ENCODE measurements around the gene EMD.

Gene EMD

GRCh38 chrX:154355094-154355775 is 23.9 kb upstream of the EMD start:
- in situ Hi-C loops (cut with MboI; ENCODE audit: low sequenced_read_pairs), result no loop called here

- in situ Hi-C loops (cut with MboI; ENCODE audit: low sequenced_read_pairs), result no loop called here
Observed at GRCh38 chrX:154355776-154356140, 23.3 kb upstream of the EMD start.

DNA sequence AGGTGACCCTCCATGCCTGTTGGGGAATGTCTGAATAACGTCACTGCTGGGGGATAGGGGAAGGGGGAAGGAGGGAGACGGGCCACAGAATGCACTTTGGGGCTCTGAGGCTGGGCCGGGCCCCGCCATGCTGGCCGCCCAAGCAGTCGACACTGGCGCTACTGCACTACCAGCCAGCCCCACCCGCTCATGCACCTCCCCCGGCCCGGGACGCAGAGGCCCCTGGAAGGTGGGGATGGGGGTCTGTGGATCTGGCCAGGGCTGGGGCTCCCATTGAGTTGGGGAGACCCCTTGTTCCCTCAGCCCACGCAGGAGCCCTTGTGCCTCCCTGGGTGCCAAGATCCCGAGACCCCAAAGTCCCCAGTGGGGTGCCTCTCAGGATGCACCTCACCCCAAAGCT is 22.5 kb upstream of the EMD start:
- in situ Hi-C loops (cut with MboI; ENCODE audit: low sequenced_read_pairs), result no loop called here

- in situ Hi-C loops (cut with MboI; ENCODE audit: low sequenced_read_pairs), result no loop called here
Observed at GRCh38 chrX:154357205-154357604, 21.9 kb upstream of the EMD start.

- in situ Hi-C loops (cut with MboI; ENCODE audit: low sequenced_read_pairs), result no loop called here
Observed at GRCh38 chrX:154358011-154358410, 21.1 kb upstream of the EMD start.

- in situ Hi-C loops (cut with MboI; ENCODE audit: low sequenced_read_pairs), result no loop called here
Observed at GRCh38 chrX:154358829-154359228, 20.3 kb upstream of the EMD start.

DNA sequence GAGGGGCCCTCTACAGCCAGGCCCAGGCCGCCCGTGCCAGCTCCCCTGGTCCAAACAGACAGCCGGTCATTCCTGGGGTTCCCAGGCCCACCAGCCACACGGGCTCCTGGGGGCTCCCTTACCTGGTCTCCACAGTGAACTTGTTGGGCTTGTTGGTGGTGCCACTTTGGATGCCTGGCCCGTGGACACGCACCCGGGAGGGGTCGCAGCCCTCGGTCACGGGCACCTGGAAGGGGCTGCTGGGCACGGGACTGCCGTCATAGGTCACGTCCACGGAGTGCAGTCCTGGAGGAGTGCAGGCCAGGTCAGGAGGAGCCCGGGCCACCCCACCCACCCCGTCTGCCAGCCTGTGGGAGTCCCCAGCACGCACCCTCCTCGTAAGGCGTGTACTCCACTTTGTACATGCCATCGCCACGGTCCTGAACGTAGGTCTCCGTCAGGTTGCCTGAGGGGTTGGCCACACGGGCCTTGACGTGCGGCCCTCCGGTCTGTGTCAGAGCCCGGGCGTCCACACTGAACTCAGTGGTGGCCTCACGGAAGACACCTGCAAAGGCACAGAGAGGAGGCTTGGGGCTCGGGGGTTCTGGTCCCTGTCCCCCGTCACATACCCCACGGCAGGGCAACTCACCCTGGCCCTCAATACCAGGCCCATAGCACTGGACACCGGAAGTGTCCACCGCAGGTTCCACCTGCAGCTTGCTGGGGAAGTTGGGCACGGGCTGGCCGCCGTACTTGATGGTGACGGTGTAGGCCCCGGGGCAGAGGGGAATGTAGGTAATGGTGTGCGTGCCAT is 19.5 kb upstream of the EMD start:
- in situ Hi-C loops (cut with MboI; ENCODE audit: low sequenced_read_pairs), result no loop called here

DNA sequence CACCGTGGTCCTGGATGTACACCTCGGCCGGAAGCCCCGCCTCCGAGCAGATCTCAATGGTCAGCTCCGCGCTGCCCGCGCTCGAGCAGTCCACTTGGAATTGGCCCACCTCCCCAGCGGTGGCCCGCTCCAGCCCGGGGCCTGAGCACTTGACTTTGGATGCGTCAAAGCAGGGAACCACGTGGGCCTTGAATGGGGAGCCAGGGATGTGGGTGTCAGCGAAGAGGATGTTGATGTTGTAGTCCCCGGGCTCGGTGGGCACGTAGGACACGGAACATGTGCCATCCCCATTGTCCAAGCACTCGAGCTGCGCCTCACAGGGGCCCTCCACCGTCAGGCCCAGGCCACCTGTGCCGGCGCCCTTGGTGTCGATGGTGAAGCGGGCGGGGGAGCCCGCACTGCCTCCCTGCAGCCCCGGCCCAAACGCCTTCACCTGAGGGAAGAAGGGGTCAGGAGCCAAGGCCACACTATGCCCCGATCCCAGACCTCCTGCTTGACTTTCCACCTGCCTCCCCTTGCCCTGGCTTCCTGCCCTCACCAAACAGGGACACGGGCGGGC is 18.9 kb upstream of the EMD start:
- in situ Hi-C loops (cut with MboI; ENCODE audit: low sequenced_read_pairs), result no loop called here

GRCh38 chrX:154362085-154362742 is 16.9 kb upstream of the EMD start:
- in situ Hi-C loops (cut with MboI; ENCODE audit: low sequenced_read_pairs), result no loop called here

GRCh38 chrX:154363706-154364439 is 15.2 kb upstream of the EMD start:
- in situ Hi-C loops (cut with MboI; ENCODE audit: low sequenced_read_pairs), result no loop called here

DNA sequence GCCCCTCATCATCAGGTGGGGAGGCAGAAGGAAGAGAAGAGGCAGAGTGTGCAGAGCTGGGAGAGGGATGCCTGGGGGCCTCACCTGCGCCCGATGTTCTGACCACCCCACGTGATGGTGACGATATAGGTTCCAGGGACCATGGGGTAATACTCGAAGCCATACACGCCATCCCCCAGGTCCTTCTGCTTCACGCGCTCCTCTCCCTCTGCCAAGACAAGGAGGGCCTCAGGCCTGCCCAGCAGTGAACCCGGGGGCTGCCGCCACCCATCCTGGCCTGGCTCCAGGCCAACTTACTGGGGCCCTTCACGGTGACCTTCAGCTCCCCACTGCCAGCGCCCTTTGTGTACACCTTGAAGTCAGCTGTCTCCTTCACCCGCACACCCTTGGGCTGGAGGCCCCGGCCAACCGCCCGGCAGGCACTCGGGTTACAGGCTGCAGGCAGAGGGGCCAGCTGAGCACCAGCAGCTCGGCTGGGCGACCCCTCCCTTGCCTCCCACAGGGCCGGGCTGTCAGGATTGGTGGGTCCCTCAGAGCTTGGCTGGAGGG is 14.0 kb upstream of the EMD start:
- in situ Hi-C loops (cut with MboI; ENCODE audit: low sequenced_read_pairs), result no loop called here

DNA sequence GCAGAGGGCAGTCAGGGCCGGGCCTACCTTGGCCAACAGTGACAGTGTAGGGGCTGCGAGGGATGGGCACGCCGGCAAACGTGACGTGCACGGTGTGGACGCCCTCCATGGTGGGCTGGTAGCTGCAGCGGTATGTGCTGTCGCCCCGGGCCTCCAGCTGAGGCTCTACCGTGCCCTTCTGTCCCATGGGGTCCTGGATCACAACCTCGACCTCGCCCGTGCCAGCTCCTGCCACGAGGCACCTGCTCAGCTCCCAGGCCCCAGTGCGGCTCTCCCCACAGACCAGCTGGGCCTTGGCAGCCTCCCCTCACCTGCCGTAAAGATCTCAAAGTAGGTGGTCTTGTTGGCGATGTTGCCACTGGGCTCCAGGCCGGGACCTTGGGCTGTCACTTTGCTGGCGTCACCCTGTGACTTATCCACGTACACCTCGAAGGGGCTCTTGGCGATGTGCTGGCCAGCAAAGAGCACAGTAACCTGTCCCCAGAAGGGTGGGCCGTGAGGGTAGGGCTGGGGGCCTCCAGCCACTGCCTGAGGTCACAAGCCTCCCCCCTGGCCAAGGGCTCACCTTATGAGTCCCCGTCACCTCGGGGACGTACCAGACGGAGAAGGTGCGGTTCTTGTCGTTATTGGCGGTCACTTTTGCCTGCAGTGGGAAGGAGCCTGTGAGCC is 13.0 kb upstream of the EMD start:
- in situ Hi-C loops (cut with MboI; ENCODE audit: low sequenced_read_pairs), result no loop called here

- in situ Hi-C loops (cut with MboI; ENCODE audit: low sequenced_read_pairs), result no loop called here
Observed at GRCh38 chrX:154366666-154367055, 12.4 kb upstream of the EMD start.

DNA sequence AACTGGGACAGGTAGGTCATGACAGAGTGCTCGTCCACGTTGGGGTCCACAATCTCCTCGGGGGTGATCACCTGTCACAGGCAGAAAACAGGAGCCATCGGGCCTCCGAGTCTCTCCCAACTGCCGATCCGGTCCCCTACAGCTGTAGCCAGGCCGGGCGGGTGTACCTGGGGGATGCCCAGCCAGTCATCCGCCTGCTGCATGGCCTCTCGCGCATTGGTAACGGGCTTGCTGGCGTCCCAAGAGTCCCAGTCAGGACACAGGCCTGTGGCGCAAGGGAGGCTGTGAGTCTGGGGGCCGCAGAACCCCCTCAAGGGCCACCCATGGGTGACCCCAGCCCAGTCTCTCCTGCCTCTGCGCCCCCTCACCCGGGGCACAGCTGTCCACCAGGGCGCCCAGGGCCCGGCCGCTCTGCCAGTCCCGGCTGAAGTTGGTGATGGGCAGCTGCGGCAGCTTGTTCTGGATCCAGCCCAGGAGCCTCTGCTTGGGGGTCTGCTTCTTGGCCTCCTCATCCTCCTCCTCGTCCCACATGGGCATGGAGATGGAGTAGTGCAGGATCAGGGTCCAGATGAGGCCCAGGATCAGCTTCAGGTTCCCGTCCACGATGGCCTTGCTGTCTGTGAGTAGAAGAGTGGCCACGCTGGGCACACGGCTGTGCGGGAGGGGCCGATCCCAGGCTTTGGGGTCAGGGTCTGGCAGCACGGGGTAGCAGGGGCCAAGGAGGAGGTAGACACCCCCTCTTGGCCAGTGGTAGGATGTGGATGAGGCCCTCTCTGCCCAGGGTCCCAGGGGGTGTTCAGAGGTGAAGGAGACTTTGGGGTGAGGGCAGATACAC is 11.4 kb upstream of the EMD start:
- in situ Hi-C loops (cut with MboI; ENCODE audit: low sequenced_read_pairs), result no loop called here

DNA sequence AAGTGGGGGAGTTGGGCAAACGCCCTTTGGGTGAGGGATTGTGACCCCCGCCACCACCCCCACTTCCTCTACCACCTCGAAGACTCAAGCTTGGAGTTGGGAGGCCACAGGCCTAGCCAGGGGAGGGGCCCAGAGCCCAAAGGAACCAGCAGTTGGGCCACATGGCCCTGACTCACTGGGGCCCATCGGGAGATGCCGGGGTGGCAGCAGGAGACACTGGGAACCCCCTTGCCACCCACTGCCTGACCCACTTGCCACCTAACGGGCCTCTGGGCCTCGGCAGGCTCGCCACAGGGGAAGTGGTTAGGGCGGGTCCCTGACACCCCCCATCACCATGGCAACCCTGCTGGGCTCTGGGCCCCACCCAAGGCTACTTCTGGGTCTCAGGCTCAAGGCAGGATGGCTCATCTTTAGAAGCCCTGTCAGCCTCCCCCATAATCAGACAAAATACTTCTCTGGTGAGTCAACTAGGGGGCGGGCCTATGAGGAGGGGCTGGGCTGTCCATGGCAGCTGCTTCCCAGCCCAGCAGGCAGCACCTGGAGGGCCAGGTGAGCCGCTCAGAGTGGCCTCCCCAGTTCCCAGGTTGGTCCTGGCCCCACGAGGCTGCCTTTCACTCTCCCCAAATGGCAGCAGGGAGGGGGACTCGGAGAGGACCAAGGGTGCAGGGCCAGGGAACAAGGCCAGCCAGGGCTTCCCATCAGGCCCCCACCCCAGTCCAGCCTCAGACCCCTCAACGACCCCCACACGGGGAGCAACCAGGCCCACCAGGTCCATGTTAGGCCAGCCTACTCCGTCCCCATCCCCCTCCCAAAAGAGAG is 10.3 kb upstream of the EMD start:
- in situ Hi-C loops (cut with MboI; ENCODE audit: low sequenced_read_pairs), result no loop called here

DNA sequence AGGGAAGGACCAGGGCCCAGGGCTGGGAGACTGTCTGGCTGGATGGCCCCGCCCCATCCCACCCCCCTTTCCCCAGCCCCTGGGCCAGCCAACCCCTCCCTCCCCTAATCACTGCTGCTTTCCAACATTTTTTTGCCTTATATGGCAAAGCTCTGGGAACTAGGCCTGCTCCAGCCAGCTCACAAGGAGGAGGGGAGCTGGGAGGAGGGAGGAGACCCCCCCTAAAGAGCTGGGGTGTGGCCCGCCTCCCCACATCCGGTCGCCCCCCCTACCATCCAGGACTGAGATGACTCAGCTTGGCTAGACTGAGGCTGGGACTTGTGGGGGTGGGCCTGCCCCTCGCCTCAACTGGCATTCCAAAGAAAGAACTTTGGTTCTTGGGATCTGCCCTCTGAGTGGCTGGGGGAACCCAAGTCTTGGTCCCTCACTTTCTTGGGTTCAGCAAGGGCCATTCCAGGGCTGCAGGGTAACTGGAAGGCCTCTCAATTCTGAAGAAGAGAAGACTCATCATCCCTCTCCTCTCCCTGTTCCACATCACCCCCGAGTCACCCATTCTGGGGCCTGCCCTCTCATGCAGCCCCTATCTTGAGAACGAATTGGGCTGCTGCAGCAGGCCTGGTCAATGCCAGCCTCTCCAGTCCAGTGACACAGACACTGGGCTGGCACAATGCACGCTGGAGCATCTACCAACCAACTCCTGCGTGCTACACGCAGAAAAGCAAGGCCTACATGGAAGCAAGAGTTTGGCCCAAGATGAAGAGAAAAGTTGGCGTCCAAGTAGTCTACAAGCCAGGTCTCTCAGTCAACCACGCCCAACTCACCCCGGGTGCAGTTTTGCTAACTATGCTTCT is 9.4 kb upstream of the EMD start:
- in situ Hi-C loops (cut with MboI; ENCODE audit: low sequenced_read_pairs), result no loop called here

GRCh38 chrX:154370300-154371016 is 8.6 kb upstream of the EMD start:
- in situ Hi-C loops (cut with MboI; ENCODE audit: low sequenced_read_pairs), result no loop called here

Data from hTERT RPE-1 (cell line).